Activated naive CD4-positive, alpha-beta T cell treated with anti-CD3 and anti-CD28 coated beads, Interleukin-2, amount 50 U/mL, for 24 hours (primary cell): ENCODE measurements around the gene CWC15.

Experiments used
- H3K27ac Mint-ChIP-seq: one replicate; pipeline ENCODE4 v1.8.0; 2021; ENCODE audit warnings: mild to moderate bottlenecking, mixed read lengths
- H3K27me3 Mint-ChIP-seq: one replicate; pipeline ENCODE4 v1.8.0; 2021; ENCODE audit warnings: mixed read lengths
- H3K36me3 Mint-ChIP-seq: one replicate; pipeline ENCODE4 v1.8.0; 2021; ENCODE audit warnings: mixed read lengths
- H3K4me1 Mint-ChIP-seq: one replicate; pipeline ENCODE4 v1.8.0; 2021; ENCODE audit warnings: mixed read lengths
- H3K4me3 Mint-ChIP-seq: one replicate; pipeline ENCODE4 v1.8.0; 2021; ENCODE audit warnings: mild to moderate bottlenecking, mixed read lengths
- H3K9me3 Mint-ChIP-seq: one replicate; pipeline ENCODE4 v1.8.0; 2021; ENCODE audit warnings: mixed read lengths

Gene CWC15

GRCh38 chr11:94968334-94968958, 4.9 kb downstream of the CWC15 start:
- H3K9me3 Mint-ChIP-seq = no peaks in the 10 kb centered on the region
- H3K4me3 Mint-ChIP-seq = no peak overlapping the region
- peaks cover 48% of the 10 kb centered on the region for H3K4me1 Mint-ChIP-seq
- H3K27ac Mint-ChIP-seq = peak overlapping the region; percentile 7
- H3K27me3 Mint-ChIP-seq = no peaks in the 10 kb centered on the region
- peaks cover 31% of the 10 kb centered on the region for H3K36me3 Mint-ChIP-seq

GRCh38 chr11:94964934-94965333, 8.4 kb downstream of the CWC15 start:
- Mint-ChIP-seq H3K27ac (no peak overlapping the region), H3K9me3 (no peaks in the 10 kb centered on the region), H3K4me1 (peaks cover 25% of the 10 kb centered on the region)

GRCh38 chr11:94961255-94961654, 12.1 kb downstream of the CWC15 start:
- Mint-ChIP-seq H3K4me3 (no peak overlapping the region), H3K27ac (no peak overlapping the region), H3K4me1 (peaks cover 12% of the 10 kb centered on the region), H3K27me3 (no peaks in the 10 kb centered on the region), H3K9me3 (no peaks in the 10 kb centered on the region), H3K36me3 (peaks cover 16% of the 10 kb centered on the region)

More at GRCh38 chr11:94964934-94965333, 8.4 kb downstream of the CWC15 start:
- no peak overlapping the region for H3K4me3 Mint-ChIP-seq
- no peaks in the 10 kb centered on the region for H3K27me3 Mint-ChIP-seq
- peaks cover 28% of the 10 kb centered on the region for H3K36me3 Mint-ChIP-seq

- Mint-ChIP-seq H3K27me3 (no peaks in the 10 kb centered on the region), H3K27ac (no peak overlapping the region), H3K9me3 (no peaks in the 10 kb centered on the region), H3K4me3 (no peak overlapping the region), H3K4me1 (peaks cover 8% of the 10 kb centered on the region), H3K36me3 (peaks cover 11% of the 10 kb centered on the region)
Measured at GRCh38 chr11:94960488-94960887, 12.9 kb downstream of the CWC15 start.

GRCh38 chr11:94959179-94959578, 14.2 kb downstream of the CWC15 start:
- H3K27me3 Mint-ChIP-seq = no peaks in the 10 kb centered on the region
- peaks cover 8% of the 10 kb centered on the region for H3K4me1 Mint-ChIP-seq
- H3K36me3 Mint-ChIP-seq = peaks cover 6% of the 10 kb centered on the region
- no peak overlapping the region for H3K4me3 Mint-ChIP-seq
- no peaks in the 10 kb centered on the region for H3K9me3 Mint-ChIP-seq
- H3K27ac Mint-ChIP-seq = no peak overlapping the region

- Mint-ChIP-seq H3K9me3 (no peaks in the 10 kb centered on the region), H3K4me1 (peaks cover 8% of the 10 kb centered on the region), H3K36me3 (peaks cover 6% of the 10 kb centered on the region), H3K27ac (no peak overlapping the region), H3K27me3 (no peaks in the 10 kb centered on the region), H3K4me3 (no peak overlapping the region)
Measured at GRCh38 chr11:94958121-94958696, 15.1 kb downstream of the CWC15 start.

- Mint-ChIP-seq H3K36me3 (peaks cover 2% of the 10 kb centered on the region), H3K9me3 (no peaks in the 10 kb centered on the region), H3K4me1 (peaks cover 8% of the 10 kb centered on the region), H3K27me3 (no peaks in the 10 kb centered on the region), H3K27ac (no peak overlapping the region), H3K4me3 (no peak overlapping the region)
Measured at GRCh38 chr11:94956963-94957362, 16.4 kb downstream of the CWC15 start.

- Mint-ChIP-seq H3K4me1 (peaks cover 8% of the 10 kb centered on the region), H3K36me3 (no peaks in the 10 kb centered on the region), H3K27ac (no peak overlapping the region), H3K4me3 (no peak overlapping the region), H3K9me3 (no peaks in the 10 kb centered on the region), H3K27me3 (no peaks in the 10 kb centered on the region)
Measured at GRCh38 chr11:94954753-94955152, 18.6 kb downstream of the CWC15 start.

- Mint-ChIP-seq H3K4me3 (no peak overlapping the region), H3K27ac (no peak overlapping the region), H3K9me3 (no peaks in the 10 kb centered on the region), H3K27me3 (no peaks in the 10 kb centered on the region), H3K36me3 (peaks cover 2% of the 10 kb centered on the region), H3K4me1 (peaks cover 6% of the 10 kb centered on the region)
Measured at GRCh38 chr11:94948070-94948617, 25.2 kb downstream of the CWC15 start.

- Mint-ChIP-seq H3K27ac (no peak overlapping the region), H3K27me3 (no peaks in the 10 kb centered on the region), H3K36me3 (peaks cover 2% of the 10 kb centered on the region), H3K4me3 (no peak overlapping the region), H3K4me1 (peaks cover 6% of the 10 kb centered on the region), H3K9me3 (no peaks in the 10 kb centered on the region)
Measured at GRCh38 chr11:94946812-94947211, 26.5 kb downstream of the CWC15 start.

- H3K27ac Mint-ChIP-seq = no peak overlapping the region
- peaks cover 5% of the 10 kb centered on the region for H3K4me1 Mint-ChIP-seq
- peaks cover 2% of the 10 kb centered on the region for H3K36me3 Mint-ChIP-seq
- no peak overlapping the region for H3K4me3 Mint-ChIP-seq
- H3K9me3 Mint-ChIP-seq = no peaks in the 10 kb centered on the region
- no peaks in the 10 kb centered on the region for H3K27me3 Mint-ChIP-seq
Measured at GRCh38 chr11:94941131-94941530, 32.2 kb downstream of the CWC15 start.

GRCh38 chr11:94939346-94939745, 34.0 kb downstream of the CWC15 start:
- Mint-ChIP-seq H3K4me1 (peaks cover 22% of the 10 kb centered on the region), H3K27me3 (no peaks in the 10 kb centered on the region), H3K4me3 (no peak overlapping the region), H3K9me3 (no peaks in the 10 kb centered on the region), H3K27ac (no peak overlapping the region), H3K36me3 (peaks cover 2% of the 10 kb centered on the region)

- no peak overlapping the region for H3K27ac Mint-ChIP-seq
Measured at GRCh38 chr11:94938095-94939055, 35.0 kb downstream of the CWC15 start.

GRCh38 chr11:94934846-94935245, 38.5 kb downstream of the CWC15 start:
- Mint-ChIP-seq H3K27ac (no peak overlapping the region), H3K27me3 (no peaks in the 10 kb centered on the region), H3K9me3 (no peaks in the 10 kb centered on the region), H3K4me3 (peak overlapping the region; percentile 61), H3K4me1 (peaks cover 40% of the 10 kb centered on the region), H3K36me3 (no peaks in the 10 kb centered on the region)

More at GRCh38 chr11:94938095-94939055, 35.0 kb downstream of the CWC15 start:
- Mint-ChIP-seq H3K27me3 (no peaks in the 10 kb centered on the region), H3K4me1 (peaks cover 32% of the 10 kb centered on the region), H3K4me3 (no peak overlapping the region), H3K9me3 (no peaks in the 10 kb centered on the region), H3K36me3 (peaks cover under 1% of the 10 kb centered on the region)

- H3K4me1 Mint-ChIP-seq = peaks cover 40% of the 10 kb centered on the region
- peak overlapping the region; percentile 20 for H3K27ac Mint-ChIP-seq
- peak overlapping the region; percentile 61 for H3K4me3 Mint-ChIP-seq
Measured at GRCh38 chr11:94934362-94934761, 39.0 kb downstream of the CWC15 start.

More at GRCh38 chr11:94934362-94934761, 39.0 kb downstream of the CWC15 start:
- H3K9me3 Mint-ChIP-seq = no peaks in the 10 kb centered on the region
- H3K27me3 Mint-ChIP-seq = no peaks in the 10 kb centered on the region
- H3K36me3 Mint-ChIP-seq = no peaks in the 10 kb centered on the region
